NB4 (cell line): ENCODE results near the gene CREBBP.

Source experiments
- CTCF ChIP-seq: IDR thresholded peaks from one replicate; pipeline ENCODE4 v1.5.1; 2012; ENCODE audit warnings: low read depth, low read length
- POLR2A ChIP-seq: IDR thresholded peaks from 2 replicates; pipeline ENCODE4 v1.6.1; 2011; ENCODE audit warnings: mild to moderate bottlenecking; ENCODE audit not compliant: insufficient read length; ENCODE audit errors: extremely low read depth

- TF ChIP-seq CTCF (no peak), POLR2A (no peak)
Observed at GRCh38 chr16:3783516-3783915, 97.0 kb downstream of the CREBBP start.
